Testis (tissue), 3 donors: Measurements from ENCODE around the gene ACSL6. TPM values are rescaled to one million over a fixed set of nuclear protein-coding genes. Genes with fewer than 3 reads are reported as not detected.

Experiments
- DNase-seq: peaks from one replicate; pipeline ENCODE4 v3.0.0-alpha.2; 2019
- H3K27ac ChIP-seq, 2 donors: fragments of 200-600 bp; sonication (generic); one replicate each; pipeline ENCODE4 v1.5.1; 2019
- H3K27me3 ChIP-seq: fragments of 200-600 bp; sonication (generic); one replicate; pipeline ENCODE4 v1.5.1; 2019
- H3K36me3 ChIP-seq: fragments of 200-600 bp; sonication (generic); one replicate; pipeline ENCODE4 v1.5.1; 2017; ENCODE audit warnings: low read depth; ENCODE audit errors: missing control alignments
- H3K4me1 ChIP-seq: fragments of 200-600 bp; sonication (generic); one replicate; pipeline ENCODE4 v1.5.1; 2019
- H3K4me3 ChIP-seq, 2 donors: fragments of 200-600 bp; sonication (generic); one replicate each; pipeline ENCODE4 v1.5.1; 2017 to 2019
- H3K9me3 ChIP-seq: fragments of 200-600 bp; sonication (generic); one replicate; pipeline ENCODE4 v1.5.1; 2017
- CTCF ChIP-seq, 3 experiments: fragments of 450-650 bp in 2 of 3; fragments of 200-600 bp in 1 of 3; sonication (generic) in 1 of 3; IDR thresholded peaks; one replicate each; pipeline ENCODE4 v1.5.1; 2016 to 2019; ENCODE audit warnings: antibody characterized with exemption in 3 of 3, mild to moderate bottlenecking in 2 of 3, moderate library complexity in 1 of 3
- POLR2A ChIP-seq: fragments of 450-650 bp; IDR thresholded peaks from one replicate; pipeline ENCODE4 v1.6.1; 2017; ENCODE audit warnings: antibody characterized with exemption, mild to moderate bottlenecking, moderate library complexity
- WGBS, 2 donors: methylation state at CpG; one replicate each; pipeline ENCODE4 v1.1.5; 2018; 5-methylcytosine and 5-hydroxymethylcytosine counted together
- intact Hi-C: fragments of 100-400 bp; cut with DNase I; formaldehyde crosslinking; loops from one replicate; pipeline ENCODE4 v1.15.1; 2023; ENCODE audit warnings: low total_unique reads
- polyA plus RNA-seq: library from polyadenylated mRNA; stranded (reverse); fragments of 350-450 nt; fragmentation: Illumina TruSeq; extraction: RNeasy Lipid Tissue Mini Kit (QIAGEN cat#74804); gene quantifications from one replicate; pipeline ENCODE4 v1.2.3, GENCODE V29; 2014; ENCODE audit warnings: low read depth, low replicate concordance; ENCODE audit not compliant: insufficient read depth
- total RNA-seq, 2 donors: library from RNA; depleted of rRNA; stranded (reverse); fragments of >200 nt; gene quantifications; one replicate each; pipeline ENCODE4 v1.2.3, GENCODE V29; 2016

The ACSL6 gene
- total and polyA plus RNA-seq, 3 donors from 2014 or later: 38.5 to 98.7 (median 44.9) TPM

GRCh38 chr5:131957721-131958441 is 53.6 kb downstream of the ACSL6 start:
- Histone ChIP-seq H3K36me3 (no peaks in the 10 kb centered on the region), H3K27me3 (no peaks in the 10 kb centered on the region), H3K4me3 (no peak overlapping the region), H3K9me3 (no peaks in the 10 kb centered on the region), H3K27ac (no peak overlapping the region), H3K4me1 (no peaks in the 10 kb centered on the region)
- DNase-seq: no peak
- TF ChIP-seq CTCF (IDR thresholded peaks at IDR 0.05) (no peak), POLR2A (no peak)
- 91 to 92% methylated on average over 8 of the region's 8 CpGs for WGBS, 2 donors
- intact Hi-C loops: no loop called here

GRCh38 chr5:131953969-131954368 is 57.5 kb downstream of the ACSL6 start:
- intact Hi-C loops: no loop called here

GRCh38 chr5:131952301-131952857 is 59.1 kb downstream of the ACSL6 start:
- H3K4me3 ChIP-seq: no peak overlapping the region
- no peak for TF ChIP-seq POLR2A
- no peak for TF ChIP-seq CTCF (IDR thresholded peaks at IDR 0.05)
- H3K36me3 ChIP-seq: no peaks in the 10 kb centered on the region
- intact Hi-C loops: no loop called here
- WGBS, 2 donors: 74 to 81% methylated on average over 3 of the region's 3 CpGs
- H3K27me3 ChIP-seq: no peaks in the 10 kb centered on the region
- no peak for DNase-seq
- H3K4me1 ChIP-seq: no peaks in the 10 kb centered on the region
- H3K9me3 ChIP-seq: no peaks in the 10 kb centered on the region
- no peak overlapping the region for H3K27ac ChIP-seq

More at GRCh38 chr5:131953969-131954368, 57.5 kb downstream of the ACSL6 start:
- Histone ChIP-seq H3K4me3 (no peak overlapping the region), H3K27me3 (no peaks in the 10 kb centered on the region), H3K9me3 (no peaks in the 10 kb centered on the region), H3K27ac (no peak overlapping the region), H3K4me1 (no peaks in the 10 kb centered on the region), H3K36me3 (no peaks in the 10 kb centered on the region)
- TF ChIP-seq POLR2A: no peak
- no peak for DNase-seq

GRCh38 chr5:131950706-131951105 is 60.8 kb downstream of the ACSL6 start:
- WGBS, 2 donors: 92 to 96% methylated on average over 1 of the region's 1 CpG
- TF ChIP-seq CTCF (IDR thresholded peaks at IDR 0.05) (no peak), POLR2A (no peak)
- no peaks in the 10 kb centered on the region for H3K36me3 ChIP-seq
- intact Hi-C loops: no loop called here
- no peaks in the 10 kb centered on the region for H3K27me3 ChIP-seq
- H3K9me3 ChIP-seq: no peaks in the 10 kb centered on the region
- DNase-seq: no peak
- no peaks in the 10 kb centered on the region for H3K4me1 ChIP-seq
- no peak overlapping the region for H3K4me3 ChIP-seq
- no peak overlapping the region for H3K27ac ChIP-seq

GRCh38 chr5:131947445-131947844 is 64.0 kb downstream of the ACSL6 start:
- intact Hi-C loops: no loop called here
- Histone ChIP-seq H3K9me3 (no peaks in the 10 kb centered on the region), H3K4me3 (no peak overlapping the region), H3K27ac (no peak overlapping the region), H3K4me1 (no peaks in the 10 kb centered on the region), H3K27me3 (no peaks in the 10 kb centered on the region), H3K36me3 (no peaks in the 10 kb centered on the region)
- DNase-seq: no peak
- 70 to 83% methylated on average over 2 of the region's 2 CpGs for whole genome bisulfite sequencing, 2 donors
- TF ChIP-seq POLR2A (no peak), CTCF (IDR thresholded peaks at IDR 0.05) (no peak)
